GM18870 (cell line): Measurements from ENCODE around the gene SCAF4.
"Not testable (repeated sequence)": the region's sequence is repeated elsewhere in the genome, so short reads cannot be mapped to it uniquely, and the experiment has no call there.

Source experiments
- ATAC-seq: cut with Tn5 transposase; IDR thresholded peaks from one replicate; pipeline ENCODE4 v1.9.1; 2021; ENCODE audit warnings: moderate library complexity; ENCODE audit not compliant: unreplicated experiment

The SCAF4 gene

DNA sequence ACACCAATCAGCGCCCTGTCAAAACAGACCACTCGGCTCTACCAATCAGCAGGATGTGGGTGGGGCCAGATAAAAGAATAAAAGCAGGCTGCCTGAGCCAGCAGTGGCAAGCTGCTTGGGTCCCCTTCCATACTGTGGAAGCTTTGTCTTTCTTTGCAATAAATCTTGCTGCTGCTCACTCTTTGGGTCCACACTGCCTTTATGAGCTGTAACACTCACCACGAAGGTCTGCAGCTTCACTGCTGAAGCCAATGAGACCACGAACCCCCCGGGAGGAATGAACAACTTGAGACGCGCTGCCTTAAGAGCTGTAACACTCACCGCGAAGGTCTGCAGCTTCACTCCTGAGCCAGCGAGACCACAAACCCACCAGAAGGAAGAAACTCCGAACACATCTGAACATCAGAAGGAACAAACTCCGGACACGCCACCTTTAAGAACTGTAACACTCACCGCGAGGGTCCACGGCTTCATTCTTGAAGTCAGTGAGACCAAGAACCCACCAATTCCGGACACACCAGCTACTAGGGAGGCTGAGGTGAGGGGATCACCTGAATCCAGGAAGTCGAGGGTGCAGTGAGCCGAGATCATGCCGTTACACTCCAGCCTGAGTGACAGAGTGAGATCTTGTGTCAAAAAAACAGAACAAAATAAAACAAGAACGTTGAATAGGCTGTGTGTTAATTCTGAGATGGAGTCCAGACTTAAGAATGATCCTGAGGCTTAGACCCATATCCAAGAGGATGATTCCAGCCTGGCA, 76.9 kb downstream of the SCAF4 start:
- not testable (repeated sequence) for ATAC-seq

- ATAC-seq: no peak
Measured at GRCh38 chr21:31654340-31654739, 77.6 kb downstream of the SCAF4 start.

DNA sequence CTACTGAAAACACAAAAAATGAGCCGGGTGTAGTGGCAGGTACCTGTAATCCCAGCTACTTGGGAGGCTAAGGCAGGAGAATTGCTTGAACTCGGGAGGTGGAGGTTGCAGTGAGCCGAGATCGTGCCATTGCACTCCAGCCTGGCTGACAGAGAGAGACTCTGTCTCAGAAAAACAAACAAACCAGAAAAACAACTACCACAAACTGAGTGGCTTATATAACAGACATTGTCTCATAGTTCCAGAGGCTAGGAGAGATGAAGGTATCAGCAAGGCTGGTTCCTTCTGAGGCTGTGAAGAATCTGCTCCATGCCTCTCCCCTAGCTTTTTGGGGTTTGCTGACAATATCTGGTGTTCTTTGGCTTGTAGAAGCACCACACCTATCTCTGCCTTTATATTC, 80.4 kb downstream of the SCAF4 start:
- ATAC-seq: not testable (repeated sequence)

DNA sequence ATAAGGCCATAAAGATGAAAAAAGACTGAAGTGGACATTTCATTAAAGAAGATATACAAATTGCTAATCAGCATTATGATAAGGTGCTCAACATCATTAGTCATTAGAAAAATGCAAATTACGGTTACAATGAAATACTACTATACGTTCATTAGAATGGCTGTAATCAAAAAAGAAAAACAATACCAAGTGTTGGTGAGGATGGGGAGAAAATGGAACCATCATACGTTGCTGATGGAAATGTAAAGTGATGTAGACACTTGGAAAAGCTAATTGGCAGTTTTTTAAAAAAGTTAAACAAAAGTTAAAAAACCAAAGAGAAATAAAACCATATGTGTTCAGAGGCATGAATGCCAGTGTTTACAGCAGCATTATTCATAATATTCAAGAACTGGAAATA, 81.0 kb downstream of the SCAF4 start:
- ATAC-seq: no peak

- ATAC-seq: no peak
Measured at GRCh38 chr21:31647650-31648049, 84.3 kb downstream of the SCAF4 start.

DNA sequence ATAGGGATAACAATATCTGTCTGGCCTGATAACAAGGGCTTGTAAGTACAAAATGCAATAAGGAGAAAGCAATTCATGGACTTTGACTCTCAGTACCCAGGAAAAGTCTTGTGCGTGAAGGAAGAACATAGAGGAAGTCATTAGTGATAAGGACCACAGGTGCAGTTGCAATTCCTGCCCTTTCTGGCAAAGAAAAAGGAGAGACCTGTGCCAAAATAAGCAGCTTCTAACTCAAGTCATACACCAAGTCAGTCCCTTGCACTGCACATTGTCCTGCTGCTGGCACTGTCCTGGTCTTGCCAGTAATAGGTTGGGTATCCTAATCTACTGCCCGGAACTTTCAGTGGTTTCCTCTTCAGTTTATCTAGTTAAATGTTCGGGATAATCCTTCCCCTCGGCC, 87.3 kb downstream of the SCAF4 start:
- no peak for ATAC-seq

- no peak for ATAC-seq
Measured at GRCh38 chr21:31641416-31641922, 90.4 kb downstream of the SCAF4 start.

DNA sequence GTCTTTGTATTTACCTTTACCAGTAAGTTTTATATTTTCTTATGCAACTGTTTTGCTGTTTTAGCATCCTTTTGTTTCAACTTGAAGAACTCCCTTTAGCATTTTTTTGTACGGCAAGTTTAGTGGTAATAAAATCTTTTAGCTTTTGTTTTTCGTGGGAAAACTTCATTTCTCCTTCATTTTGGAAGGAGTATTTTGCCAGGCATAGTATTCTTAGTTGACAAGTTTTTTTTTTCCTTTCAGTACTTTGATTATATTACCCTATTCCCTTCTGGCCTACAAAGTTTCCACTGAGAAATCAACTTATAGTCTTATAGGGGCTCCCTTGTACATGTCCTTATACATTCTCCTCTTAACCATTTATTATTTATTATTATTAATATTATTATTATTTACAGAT, 95.0 kb downstream of the SCAF4 start:
- no peak for ATAC-seq

- ATAC-seq: no peak
Measured at GRCh38 chr21:31634993-31635392, 96.9 kb downstream of the SCAF4 start.

DNA sequence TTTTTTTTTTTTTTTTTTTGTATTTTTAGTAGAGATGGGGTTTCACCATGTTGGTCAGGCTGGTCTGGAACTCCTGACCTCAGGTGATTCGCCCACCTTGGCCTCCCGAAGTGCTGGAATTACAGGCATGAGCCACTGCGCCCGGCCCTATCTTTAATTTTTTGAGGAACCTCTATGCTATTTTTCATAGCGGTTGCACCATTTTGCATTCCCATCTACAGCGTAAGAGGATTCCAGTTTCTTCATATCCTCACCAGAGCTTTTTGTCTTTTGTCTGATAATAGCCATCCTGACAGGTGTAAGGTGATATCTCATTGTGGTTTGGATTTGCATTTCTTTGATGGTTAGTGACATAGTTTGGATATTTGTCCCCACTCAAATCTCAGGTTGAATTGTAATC, 100.0 kb downstream of the SCAF4 start:
- ATAC-seq: not testable (repeated sequence)

GRCh38 chr21:31629972-31630711, 101.8 kb downstream of the SCAF4 start:
- ATAC-seq: no peak

DNA sequence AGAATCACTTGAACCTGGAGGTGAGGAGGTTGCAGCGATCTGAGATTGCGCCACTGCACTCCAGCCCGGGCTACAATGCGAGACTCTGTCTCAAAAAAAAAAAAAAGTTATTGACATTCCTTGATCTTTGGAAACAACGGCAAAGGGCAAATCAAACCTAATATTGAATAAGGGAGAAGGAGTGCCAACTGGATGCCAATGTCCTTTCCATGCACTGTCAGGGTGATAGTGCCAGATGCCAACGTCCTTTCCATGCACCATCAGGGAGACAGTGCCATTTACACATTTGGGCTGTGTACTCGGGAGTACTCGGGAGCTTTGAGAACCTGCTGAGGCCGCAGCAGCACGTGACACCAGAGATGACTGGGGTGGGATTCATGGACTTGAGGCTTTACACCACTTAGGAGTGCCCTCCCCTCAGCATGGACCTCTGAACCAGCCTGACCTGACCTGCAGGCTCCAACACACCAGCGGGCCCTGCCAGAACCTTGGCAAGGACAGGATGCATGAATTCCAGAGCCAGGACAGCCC, 106.9 kb downstream of the SCAF4 start:
- no peak for ATAC-seq

DNA sequence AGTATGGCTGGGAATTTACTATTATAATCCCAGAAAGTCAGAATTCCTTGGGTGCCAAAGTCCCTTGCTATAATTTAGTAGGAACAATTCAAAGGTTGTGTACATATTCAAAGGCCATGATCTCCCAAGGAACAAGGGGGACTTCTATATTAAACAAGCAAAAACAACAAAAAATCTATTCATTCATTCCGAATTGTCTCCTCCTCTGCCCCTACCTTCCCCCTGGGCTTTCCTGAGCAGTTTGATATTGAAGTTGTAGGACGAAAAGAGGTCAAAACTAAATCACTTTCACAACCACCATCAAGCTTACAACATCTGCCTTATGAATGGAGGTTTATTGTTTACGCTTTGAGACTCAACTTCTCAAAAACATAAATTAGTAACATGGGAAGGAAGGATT, 107.7 kb downstream of the SCAF4 start:
- ATAC-seq: no peak

DNA sequence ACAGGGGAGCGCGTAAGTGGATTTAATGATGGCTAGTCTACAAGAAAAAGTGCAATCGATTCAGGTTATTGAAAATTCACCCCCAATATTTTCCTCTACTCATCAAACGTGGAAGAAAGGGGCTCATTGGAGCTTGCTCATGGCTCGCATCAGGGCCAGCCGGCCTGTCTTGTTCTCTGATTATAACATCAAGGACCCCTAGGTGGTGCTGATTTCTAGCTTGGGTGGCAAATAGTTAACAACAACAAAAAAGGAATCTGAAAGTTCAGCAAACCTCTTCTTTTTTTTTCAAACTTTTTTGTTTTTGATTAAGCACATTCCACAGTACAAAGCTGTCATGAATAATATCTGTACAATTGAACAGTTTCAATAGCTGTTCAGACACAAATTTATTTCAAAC, 108.3 kb downstream of the SCAF4 start:
- no peak for ATAC-seq

GRCh38 chr21:31622397-31622796, 109.5 kb downstream of the SCAF4 start:
- ATAC-seq: no peak
